Gastrocnemius medialis (tissue), 4 donors: ENCODE measurements around the gene PHTF1. TPM values are rescaled to one million over a fixed set of nuclear protein-coding genes. Genes with fewer than 3 reads are reported as not detected.

ENCODE experiments used
- ATAC-seq, 2 donors: fragments of 150-250 bp; one replicate each; pipeline ENCODE4 v1.9.1; 2016
- DNase-seq, 2 donors: peaks; one replicate each; pipeline ENCODE4 v3.0.0-alpha.2; 2019
- H3K27ac ChIP-seq, 4 donors: fragments of 200-600 bp; sonication (generic); 1 replicate in 1 of 4; 2 replicates in 3 of 4; pipeline ENCODE4 v1.5.1; 2016 to 2018; ENCODE audit warnings: mild to moderate bottlenecking in 2 of 4, moderate library complexity in 1 of 4
- H3K27me3 ChIP-seq, 3 donors: fragments of 200-600 bp; sonication (generic) in 2 of 3; 1 replicate in 1 of 3; 2 replicates in 2 of 3; pipeline versions ENCODE4 v1.5.1 to v1.6.0; 2016 to 2019; ENCODE audit warnings: mild to moderate bottlenecking in 1 of 3, moderate library complexity in 1 of 3
- H3K36me3 ChIP-seq, 2 donors: fragments of 200-600 bp; sonication (generic) in 1 of 2; one replicate each; pipeline ENCODE4 v1.5.1; 2017 to 2018
- H3K4me1 ChIP-seq, 2 donors: fragments of 200-600 bp; sonication (generic) in 1 of 2; one replicate each; pipeline ENCODE4 v1.5.1; 2016 to 2017; ENCODE audit warnings: mild to moderate bottlenecking in 2 of 2
- H3K4me3 ChIP-seq, 4 donors: fragments of 200-600 bp; sonication (generic) in 3 of 4; 1 replicate in 1 of 4; 2 replicates in 3 of 4; pipeline ENCODE4 v1.5.1; 2016 to 2019; ENCODE audit warnings: mild to moderate bottlenecking in 2 of 4
- H3K9me3 ChIP-seq, 3 donors: fragments of 200-600 bp; sonication (generic) in 2 of 3; 1 replicate in 1 of 3; 2 replicates in 2 of 3; pipeline ENCODE4 v1.5.1; 2016 to 2019
- POLR2A ChIP-seq, 2 donors: fragments of 450-650 bp; IDR thresholded peaks; one replicate each; pipeline ENCODE4 v1.6.1; 2017; ENCODE audit warnings: antibody characterized with exemption in 2 of 2, mild to moderate bottlenecking in 2 of 2, moderate library complexity in 2 of 2
- in situ Hi-C, 4 donors: fragments of 200-750 bp; cut with MboI; loops; one replicate each; pipeline versions ENCODE4 v1.15.0 to v1.8.0; 2017; ENCODE audit warnings: low sequenced_read_pairs in 4 of 4
- intact Hi-C: fragments of 100-400 bp; cut with DNase I; formaldehyde crosslinking; loops from one replicate; pipeline ENCODE4 v1.15.1; 2023; ENCODE audit warnings: low total_unique reads
- total RNA-seq, 4 donors: library from RNA; depleted of rRNA; stranded (reverse); fragments of >200 nt; gene quantifications; one replicate each; pipeline versions ENCODE4 v1.1.0 to v1.2.3, GENCODE V29; 2016
- TF ChIP-seq, protein P1 (sequence below), 5 experiments: fragments of 450-650 bp in 3 of 5; fragments of 200-600 bp in 2 of 5; sonication (generic) in 2 of 5; IDR thresholded peaks in 4 of 5; conservative IDR thresholded peaks in 1 of 5; 1 replicate in 4 of 5; 2 replicates in 1 of 5; pipeline ENCODE4 v1.5.1; 2016 to 2019; ENCODE audit warnings: antibody characterized with exemption in 5 of 5, mild to moderate bottlenecking in 3 of 5, moderate library complexity in 3 of 5

The PHTF1 gene
- total RNA-seq, 4 donors from 2014 or later = 6.7 to 20.0 (median 9.9) TPM

DNA sequence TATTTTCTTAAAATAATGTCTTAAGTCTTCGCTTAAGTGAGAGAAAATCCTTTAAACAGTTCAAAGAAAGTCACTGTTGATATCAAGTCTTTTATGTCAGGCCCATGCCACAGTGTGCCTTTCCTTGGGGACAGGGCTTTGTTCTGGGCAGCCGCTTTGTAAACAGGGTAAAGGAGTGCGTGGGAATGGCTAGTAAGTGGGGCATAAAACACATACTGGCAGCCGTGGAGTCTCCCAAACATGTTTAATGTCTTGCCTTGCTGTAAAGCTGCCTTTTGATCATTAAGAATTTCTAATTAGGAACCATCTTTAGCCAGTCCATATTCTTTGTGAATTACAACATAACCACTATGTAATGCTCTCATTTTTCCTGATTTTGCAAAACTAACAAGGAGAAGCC, 99.7 kb downstream of the PHTF1 start:
- no peaks in the 10 kb centered on the region for H3K27me3 ChIP-seq
- H3K9me3 ChIP-seq = no peaks in the 10 kb centered on the region
- TF ChIP-seq POLR2A (IDR thresholded peaks at IDR 0.05) = no peak
- TF ChIP-seq, protein P1, sequence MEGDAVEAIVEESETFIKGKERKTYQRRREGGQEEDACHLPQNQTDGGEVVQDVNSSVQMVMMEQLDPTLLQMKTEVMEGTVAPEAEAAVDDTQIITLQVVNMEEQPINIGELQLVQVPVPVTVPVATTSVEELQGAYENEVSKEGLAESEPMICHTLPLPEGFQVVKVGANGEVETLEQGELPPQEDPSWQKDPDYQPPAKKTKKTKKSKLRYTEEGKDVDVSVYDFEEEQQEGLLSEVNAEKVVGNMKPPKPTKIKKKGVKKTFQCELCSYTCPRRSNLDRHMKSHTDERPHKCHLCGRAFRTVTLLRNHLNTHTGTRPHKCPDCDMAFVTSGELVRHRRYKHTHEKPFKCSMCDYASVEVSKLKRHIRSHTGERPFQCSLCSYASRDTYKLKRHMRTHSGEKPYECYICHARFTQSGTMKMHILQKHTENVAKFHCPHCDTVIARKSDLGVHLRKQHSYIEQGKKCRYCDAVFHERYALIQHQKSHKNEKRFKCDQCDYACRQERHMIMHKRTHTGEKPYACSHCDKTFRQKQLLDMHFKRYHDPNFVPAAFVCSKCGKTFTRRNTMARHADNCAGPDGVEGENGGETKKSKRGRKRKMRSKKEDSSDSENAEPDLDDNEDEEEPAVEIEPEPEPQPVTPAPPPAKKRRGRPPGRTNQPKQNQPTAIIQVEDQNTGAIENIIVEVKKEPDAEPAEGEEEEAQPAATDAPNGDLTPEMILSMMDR (IDR thresholded peaks at IDR 0.05 in 4 of 5, conservative IDR thresholded peaks at IDR 0.05 in 1 of 5) = no peak
- H3K27ac ChIP-seq = no peak overlapping the region
- H3K4me1 ChIP-seq = peaks cover 12 to 17% of the 10 kb centered on the region in 2 donors
- in situ Hi-C loops (no loop called here), intact Hi-C loops (no loop called here)
- no peaks in the 10 kb centered on the region for H3K36me3 ChIP-seq
- H3K4me3 ChIP-seq = no peak overlapping the region
- DNase-seq = no peak
- ATAC-seq = no peak

DNA sequence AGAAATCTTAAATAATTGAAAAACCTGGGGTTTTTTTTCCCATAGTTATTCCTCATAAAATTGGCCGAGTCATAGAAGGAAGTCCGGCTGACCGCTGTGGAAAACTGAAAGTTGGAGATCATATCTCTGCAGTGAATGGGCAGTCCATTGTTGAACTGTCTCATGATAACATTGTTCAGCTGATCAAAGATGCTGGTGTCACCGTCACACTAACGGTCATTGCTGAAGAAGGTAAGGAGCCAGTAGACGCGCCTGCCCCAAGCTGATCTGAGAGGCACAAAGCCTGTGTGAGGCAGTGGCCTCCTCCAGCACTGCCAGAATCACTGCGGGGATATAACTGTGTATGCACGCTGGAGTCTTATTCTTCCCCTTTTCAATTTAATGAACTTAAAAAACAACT, 100.3 kb downstream of the PHTF1 start:
- Histone ChIP-seq H3K4me1 (peaks cover 12 to 17% of the 10 kb centered on the region in 2 donors), H3K36me3 (no peaks in the 10 kb centered on the region), H3K4me3 (no peak overlapping the region), H3K27me3 (no peaks in the 10 kb centered on the region), H3K27ac (no peak overlapping the region), H3K9me3 (no peaks in the 10 kb centered on the region)
- intact Hi-C loops (no loop called here), in situ Hi-C loops (no loop called here)
- ATAC-seq = no peak
- TF ChIP-seq, protein P1 (IDR thresholded peaks at IDR 0.05 in 4 of 5, conservative IDR thresholded peaks at IDR 0.05 in 1 of 5) = no peak
- no peak for TF ChIP-seq POLR2A (IDR thresholded peaks at IDR 0.05)
- DNase-seq = no peak

DNA sequence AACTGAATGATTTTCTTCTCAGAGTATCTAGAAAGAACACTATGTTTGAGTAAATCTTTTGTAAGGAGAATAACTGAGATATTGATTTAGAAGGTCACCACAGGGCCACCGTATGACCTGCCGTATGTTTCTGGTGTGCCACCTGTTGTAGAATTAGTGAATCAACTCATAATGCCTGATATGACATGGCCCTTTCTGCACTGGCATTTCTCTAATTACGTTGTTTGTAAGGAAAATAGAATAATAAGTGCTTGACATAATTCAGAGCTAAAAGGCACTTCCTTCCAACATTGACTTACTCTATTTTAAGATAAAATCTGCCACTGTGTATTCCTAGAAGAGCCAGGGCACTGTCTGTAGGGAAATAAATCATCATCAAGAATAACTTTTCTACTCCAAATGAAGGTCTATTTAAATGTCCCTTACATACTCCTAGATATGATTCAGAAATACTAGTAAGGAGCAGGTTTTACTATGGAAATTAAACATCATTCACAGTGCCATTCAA, 101.7 kb downstream of the PHTF1 start:
- in situ Hi-C loops (no loop called here), intact Hi-C loops (no loop called here)
- TF ChIP-seq POLR2A (IDR thresholded peaks at IDR 0.05) = no peak
- TF ChIP-seq, protein P1 (IDR thresholded peaks at IDR 0.05 in 4 of 5, conservative IDR thresholded peaks at IDR 0.05 in 1 of 5) = no peak
- Histone ChIP-seq H3K9me3 (no peaks in the 10 kb centered on the region), H3K4me3 (no peak overlapping the region), H3K36me3 (no peaks in the 10 kb centered on the region), H3K27ac (peak overlapping the region in 3 of 4 donors; percentile 35 to 42 (median 35)), H3K4me1 (peaks cover 12 to 17% of the 10 kb centered on the region in 2 donors), H3K27me3 (no peaks in the 10 kb centered on the region)
- no peak for ATAC-seq
- DNase-seq = no peak

DNA sequence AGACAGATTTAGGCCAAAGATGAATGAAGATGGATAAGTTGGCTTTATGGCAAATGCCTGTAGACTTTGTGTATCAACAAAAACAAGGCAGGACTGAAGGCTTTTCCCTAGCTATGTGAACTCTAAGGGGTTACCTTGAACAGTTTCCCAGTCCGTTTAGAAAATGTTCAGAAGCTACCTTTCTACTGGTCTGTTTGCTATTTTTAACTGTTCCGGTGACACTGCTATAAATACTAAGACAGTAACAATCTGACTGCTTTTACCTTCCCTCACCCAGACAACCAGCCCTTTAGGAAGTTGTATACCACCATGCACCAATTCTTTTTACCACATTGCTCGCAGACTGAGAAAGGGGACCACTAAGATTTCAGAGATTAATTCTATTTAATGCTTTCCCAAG, 102.2 kb downstream of the PHTF1 start:
- H3K4me3 ChIP-seq = no peak overlapping the region
- no peaks in the 10 kb centered on the region for H3K9me3 ChIP-seq
- peak overlapping the region; percentile 6 to 42 (median 35) for H3K27ac ChIP-seq
- H3K27me3 ChIP-seq = no peaks in the 10 kb centered on the region
- no peaks in the 10 kb centered on the region for H3K36me3 ChIP-seq
- DNase-seq (no peak), ATAC-seq (peak in 1 of 2 donors; percentile 58)
- intact Hi-C loops = no loop called here
- peaks cover 12 to 17% of the 10 kb centered on the region in 2 donors for H3K4me1 ChIP-seq
- TF ChIP-seq, protein P1 (IDR thresholded peaks at IDR 0.05 in 4 of 5, conservative IDR thresholded peaks at IDR 0.05 in 1 of 5) = no peak
- in situ Hi-C loops = no loop called here

DNA sequence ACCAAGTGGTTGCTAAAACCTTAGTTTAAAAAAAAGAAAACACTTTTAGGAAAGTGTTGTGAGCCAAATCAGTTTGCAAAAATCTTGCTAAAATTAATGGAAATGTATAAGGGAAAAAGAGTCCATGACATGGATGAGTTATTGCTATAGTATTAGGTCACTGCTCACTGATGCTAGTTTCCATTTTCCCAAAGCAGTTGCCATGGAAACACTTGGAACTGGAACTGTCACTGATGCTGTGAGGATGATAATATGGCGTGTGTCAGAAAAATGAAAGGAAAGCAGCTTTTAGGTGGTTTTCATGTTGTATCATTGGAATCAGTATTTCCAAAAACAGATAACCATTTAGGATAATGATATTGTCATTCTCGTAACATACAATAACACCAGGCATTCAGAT, 104.4 kb downstream of the PHTF1 start:
- intact Hi-C loops = no loop called here
- no peak overlapping the region for H3K27ac ChIP-seq
- H3K27me3 ChIP-seq = no peaks in the 10 kb centered on the region
- H3K36me3 ChIP-seq = no peaks in the 10 kb centered on the region
- no peak for DNase-seq
- TF ChIP-seq, protein P1 (IDR thresholded peaks at IDR 0.05 in 4 of 5, conservative IDR thresholded peaks at IDR 0.05 in 1 of 5) = no peak
- no peak for TF ChIP-seq POLR2A (IDR thresholded peaks at IDR 0.05)
- peaks cover 12 to 17% of the 10 kb centered on the region in 2 donors for H3K4me1 ChIP-seq
- in situ Hi-C loops = no loop called here
- H3K4me3 ChIP-seq = no peak overlapping the region
- no peaks in the 10 kb centered on the region for H3K9me3 ChIP-seq
- no peak for ATAC-seq
